GM19372 (cell line): ENCODE results near the gene SLC35F3.
"Not testable (repeated sequence)": the region's sequence is repeated elsewhere in the genome, so short reads cannot be mapped to it uniquely, and the experiment has no call there.

Source experiments
- ATAC-seq: cut with Tn5 transposase; IDR thresholded peaks from one replicate; pipeline ENCODE4 v1.9.1; 2021; ENCODE audit warnings: mild to moderate bottlenecking, low read depth, moderate library complexity; ENCODE audit not compliant: unreplicated experiment

The SLC35F3 gene

DNA sequence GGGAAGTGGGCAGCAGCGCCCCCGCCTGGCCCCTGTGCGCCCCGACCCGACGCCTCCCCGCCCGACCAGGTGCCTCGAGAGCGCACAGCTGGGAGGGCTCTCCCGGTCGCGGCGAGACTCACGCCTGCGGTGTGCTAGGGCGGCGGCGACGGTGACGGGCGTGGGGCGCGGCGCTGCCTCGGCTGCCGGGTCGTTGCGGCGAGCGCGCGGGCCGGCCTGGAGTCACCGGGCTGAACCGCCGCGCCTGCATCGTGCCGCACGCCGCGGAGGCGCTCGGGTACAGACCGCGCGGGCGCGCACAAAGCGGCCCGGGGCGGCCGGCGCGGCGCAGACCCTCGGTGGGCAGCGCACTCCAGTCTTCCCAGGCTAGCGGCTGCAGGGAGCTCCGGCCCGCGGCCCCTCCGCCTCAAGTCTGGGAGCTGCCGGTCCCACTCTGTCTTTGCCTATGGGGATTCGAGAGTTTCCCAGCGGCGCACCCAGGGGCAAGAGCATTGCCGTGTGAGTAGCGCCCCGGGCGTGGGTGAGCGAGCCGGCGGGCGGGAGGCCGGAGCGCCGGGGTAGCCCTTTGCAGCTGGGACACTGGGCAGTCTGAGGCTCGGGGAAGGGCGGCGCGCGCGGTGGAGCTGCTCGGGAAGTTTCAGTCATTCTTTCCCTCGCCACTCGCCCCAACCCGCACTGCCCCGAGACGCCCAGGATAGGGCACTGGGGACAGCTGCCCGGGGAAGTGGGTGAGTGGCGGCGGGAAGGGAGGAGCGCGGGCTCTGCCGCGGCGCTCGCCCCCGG, at the start of gene SLC35F3:
TSS of gene SLC35F3 (plus strand) at position 44 of the 783 bp plus-strand sequence.
- ATAC-seq = no peak

- no peak for ATAC-seq
These were observed 45.0 kb upstream of the SLC35F3 start for GRCh38 chr1:233859446-233859845.

DNA sequence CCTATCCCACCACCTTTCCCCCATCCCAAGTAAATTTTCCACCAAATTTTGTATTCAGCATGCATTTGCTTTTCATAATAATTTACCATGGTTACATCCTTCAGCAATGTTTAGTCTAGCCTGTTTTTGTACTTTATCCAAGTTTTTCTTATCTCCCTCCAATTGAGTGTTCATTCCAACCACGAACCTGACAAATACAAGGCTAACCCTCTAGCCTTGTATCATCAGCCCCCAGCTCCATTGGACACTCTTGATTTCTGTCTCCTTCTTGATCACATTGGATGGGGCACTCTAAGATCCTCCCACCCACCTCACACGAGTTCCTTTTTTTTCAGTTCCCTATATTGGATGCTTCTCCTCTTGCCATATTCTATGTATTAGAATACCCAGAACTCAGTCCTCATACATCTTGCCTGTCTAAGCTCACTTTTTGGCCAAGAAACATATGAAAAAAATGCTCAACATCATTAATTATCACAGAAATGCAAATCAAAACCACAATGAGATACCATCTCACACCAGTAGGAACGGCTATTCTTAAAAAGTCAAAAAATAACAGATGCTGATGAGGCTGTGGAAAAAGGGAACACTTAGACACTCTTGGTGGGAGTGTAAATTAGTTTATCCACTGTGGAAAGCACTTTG, 40.5 kb upstream of the SLC35F3 start:
- no peak for ATAC-seq

DNA sequence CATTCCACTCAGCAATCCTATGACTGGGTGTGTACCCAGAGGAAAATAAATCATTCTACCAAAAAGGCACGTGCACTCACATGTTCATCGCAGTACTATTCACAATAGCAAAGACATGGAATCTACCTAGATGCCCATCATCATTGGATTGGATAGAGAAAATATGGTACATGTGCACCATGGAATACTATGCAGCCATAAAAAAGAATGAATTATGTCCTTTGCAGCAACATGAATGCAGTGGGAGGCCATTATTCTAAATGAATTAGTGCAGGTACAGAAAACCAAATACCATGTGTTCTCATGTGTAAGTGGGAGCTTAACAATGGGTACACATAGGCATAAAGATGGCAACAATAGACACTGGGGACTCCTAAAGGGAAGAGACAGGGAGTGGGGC, 39.9 kb upstream of the SLC35F3 start:
- no peak for ATAC-seq

DNA sequence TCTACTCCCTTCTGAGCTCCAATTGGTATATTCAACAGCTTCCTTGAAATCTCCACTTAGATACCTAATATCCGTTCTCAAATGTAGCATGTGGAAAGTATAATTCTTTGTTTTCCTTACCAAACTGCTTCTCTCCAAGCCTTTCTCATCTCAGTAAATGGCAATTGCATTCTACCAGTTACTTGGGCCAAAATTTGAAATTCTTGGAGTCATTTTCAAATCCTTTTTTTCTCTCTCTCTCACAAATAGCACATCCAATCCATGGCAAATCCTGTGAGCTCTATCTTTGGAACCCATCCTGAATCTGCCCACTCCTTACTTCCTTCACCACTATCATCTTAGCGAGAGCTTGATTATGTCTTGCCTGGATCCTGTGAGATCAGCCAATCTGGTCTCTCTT, 39.3 kb upstream of the SLC35F3 start:
- no peak for ATAC-seq

DNA sequence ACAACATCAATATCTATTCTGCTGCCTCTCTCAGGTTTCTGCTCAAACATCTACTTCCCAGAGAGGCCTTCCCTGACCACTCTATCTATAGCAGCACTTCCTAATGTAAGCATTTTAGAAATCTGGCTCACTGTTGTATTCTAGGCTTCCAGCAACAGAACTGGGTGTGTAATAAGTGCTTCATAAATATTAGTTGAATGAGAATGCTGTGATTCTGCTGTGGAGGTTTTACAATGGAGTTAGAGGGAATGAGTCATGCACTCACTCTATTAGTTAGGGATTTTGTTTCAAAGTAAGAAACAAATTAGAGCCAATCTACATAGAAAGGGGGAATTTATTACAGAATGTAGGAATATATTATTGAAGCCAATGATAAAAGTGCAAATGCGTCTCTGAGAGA, 38.6 kb upstream of the SLC35F3 start:
- no peak for ATAC-seq

DNA sequence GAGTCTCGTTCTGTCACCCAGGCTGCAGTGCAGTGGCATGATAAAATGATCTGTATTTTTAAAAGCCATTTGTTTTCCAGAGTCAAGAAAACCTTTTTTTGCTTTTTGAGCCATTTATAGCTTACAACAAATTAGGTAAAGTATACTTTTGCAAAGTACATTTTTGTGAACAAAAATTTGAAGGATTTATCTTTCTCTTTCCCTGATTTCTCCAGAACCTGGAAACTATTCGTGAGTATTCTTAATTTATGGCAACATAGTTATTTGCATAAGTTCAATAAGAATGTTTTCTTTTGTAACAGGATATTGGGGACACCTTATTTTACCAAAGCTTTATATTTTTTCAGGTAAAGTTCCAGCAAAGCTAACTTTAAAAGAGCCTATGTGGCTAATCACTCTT, 37.4 kb upstream of the SLC35F3 start:
- no peak for ATAC-seq

DNA sequence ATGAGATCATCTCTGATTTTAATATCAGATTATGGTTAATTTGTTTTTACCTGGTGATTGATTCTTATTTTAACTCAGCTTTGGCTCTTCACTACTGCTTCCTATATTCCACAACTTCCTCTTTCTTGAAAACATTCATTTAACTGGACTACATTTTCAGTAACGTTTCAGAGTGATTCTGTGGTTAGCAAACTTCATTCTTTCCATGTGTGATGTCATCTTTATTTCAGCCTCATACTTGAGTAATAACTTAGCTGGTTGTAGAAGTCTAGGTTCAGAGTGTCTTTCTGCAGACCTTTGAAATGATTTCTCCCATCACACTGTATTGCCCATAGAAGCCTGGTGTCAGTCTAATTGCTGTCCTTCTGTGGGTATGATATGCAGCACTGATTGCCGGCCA, 36.0 kb upstream of the SLC35F3 start:
- no peak for ATAC-seq

DNA sequence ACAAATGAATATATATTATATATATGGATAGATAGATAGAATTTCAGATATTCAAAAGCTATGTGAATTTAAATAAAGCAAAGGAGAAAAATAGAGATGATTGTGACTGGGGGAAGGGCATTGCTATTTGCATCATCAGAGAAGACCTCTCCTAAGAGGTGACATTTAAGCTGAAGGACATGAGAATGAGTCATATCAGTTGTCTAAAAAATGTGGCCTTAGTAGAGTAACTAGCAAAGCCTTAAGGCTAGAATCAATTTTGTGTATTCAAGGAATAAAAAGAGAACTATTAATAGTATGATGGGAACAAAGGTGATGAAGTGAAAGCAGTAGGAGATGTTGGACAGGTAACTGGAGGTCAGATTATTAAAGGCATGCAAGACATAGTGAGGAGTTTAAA, 34.8 kb upstream of the SLC35F3 start:
- ATAC-seq = no peak

DNA sequence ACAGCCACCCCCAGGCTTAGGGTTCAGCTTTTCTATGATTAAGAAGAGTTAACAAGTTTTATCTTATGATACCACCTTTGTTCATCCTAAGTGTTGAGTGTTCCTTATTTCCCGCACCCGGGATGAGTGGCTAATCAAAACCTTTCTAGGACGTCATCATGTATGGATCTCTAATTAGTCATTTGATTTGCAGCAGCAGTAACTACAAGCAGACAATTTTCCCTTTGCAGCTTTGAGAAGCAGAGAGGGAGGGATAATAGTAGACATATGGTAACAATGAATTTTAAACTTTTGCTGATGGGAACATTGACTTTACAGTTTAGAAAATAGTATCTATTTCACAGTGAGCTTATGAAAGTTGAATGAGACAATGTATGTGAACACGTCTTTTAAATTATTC, 30.8 kb upstream of the SLC35F3 start:
- no peak for ATAC-seq

DNA sequence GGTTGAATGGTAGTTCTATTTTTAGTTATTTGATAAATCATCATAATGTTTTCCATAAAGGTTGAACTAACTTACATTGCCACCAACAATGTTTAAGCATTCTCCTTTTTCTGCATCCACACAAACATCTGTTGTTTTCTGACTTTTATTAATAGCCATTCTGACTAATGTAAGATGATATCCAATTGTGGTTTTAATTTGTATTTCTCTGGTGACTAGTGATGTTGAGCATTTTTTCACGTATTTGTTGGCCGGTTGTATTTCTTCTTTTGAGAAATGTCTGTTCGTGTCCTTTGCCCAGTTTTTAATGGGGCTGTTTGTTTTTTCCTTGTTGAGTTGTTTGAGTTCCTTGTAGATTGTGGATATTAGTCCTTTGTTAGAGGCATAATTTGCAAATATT, 24.6 kb upstream of the SLC35F3 start:
- ATAC-seq = no peak

- no peak for ATAC-seq
These were observed 20.8 kb upstream of the SLC35F3 start for GRCh38 chr1:233883671-233884070.

GRCh38 chr1:233884461-233885151, 19.9 kb upstream of the SLC35F3 start:
- no peak for ATAC-seq

DNA sequence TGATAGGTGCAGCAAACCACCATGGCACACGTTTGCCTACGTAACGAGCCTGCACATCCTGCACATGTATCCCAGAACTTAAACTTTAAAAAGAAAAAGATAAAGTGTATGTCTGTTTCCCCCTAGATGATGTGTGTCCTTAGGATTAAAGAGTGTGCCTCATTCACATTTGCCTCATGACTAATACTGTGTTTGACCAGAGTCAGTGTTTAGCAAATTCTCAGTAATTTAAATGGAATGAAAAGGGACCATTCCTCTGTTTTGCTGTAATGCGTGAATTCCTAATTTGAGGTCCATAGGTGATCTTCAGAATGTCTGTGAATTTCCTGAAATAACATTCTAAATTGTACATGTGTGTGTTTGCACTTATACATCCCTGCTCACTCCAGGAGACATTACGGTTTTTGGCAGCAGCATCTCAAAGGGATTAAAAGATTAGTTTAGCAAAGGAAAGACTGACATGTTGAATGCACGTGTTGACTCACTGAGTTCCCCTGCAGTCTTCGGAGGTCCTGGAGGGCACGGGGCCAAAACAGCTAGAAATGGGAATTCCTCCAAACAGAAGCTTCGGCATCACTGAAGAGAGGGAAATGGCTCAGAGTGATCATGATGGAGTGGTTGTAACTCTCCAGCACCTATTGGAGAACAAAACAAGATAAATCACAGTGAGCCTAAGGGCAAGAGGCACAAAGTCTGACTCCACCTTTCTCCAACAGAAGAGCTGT, 19.1 kb upstream of the SLC35F3 start:
- no peak for ATAC-seq

GRCh38 chr1:233891151-233891550, 13.3 kb upstream of the SLC35F3 start:
- ATAC-seq = not testable (repeated sequence)

DNA sequence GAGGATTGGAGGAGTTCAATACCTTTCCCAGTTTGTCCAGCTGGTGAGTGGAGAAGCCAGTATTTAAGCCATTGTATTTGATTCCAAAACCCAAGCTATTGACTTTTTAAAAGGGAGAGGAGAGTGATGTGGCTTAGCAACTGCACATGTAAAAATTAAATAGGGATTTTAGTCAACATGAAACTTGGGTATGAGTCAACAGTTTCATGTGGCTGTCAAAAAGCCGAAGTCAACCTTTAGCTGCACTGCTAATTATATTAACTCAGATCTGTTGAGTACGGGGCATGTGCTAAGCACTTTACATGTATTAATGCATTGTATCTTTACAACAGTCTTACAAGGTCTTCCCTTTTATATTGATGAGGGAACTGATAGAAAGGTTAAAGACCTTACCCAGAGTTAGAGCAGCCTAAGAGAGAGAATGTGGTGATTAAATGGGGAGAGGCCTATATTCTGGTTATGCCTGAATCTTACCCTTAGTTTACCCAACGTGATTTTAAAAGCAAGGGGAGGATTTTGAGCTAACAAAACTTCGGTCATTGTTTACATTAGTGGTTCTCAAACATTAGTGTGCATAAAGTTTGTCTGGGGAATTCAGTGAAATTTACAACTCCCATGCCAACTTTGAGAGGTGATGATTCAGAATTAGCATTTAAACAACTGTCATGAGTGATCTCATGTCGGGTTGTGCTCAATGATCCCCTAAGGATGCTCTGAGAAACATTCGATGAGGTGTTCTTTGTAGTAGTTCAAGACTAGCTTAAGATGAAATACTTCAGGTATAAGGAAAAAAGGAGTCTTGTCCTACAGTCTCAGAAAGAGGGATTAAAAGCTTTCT, 6.9 kb upstream of the SLC35F3 start:
- ATAC-seq = peak; percentile 97

DNA sequence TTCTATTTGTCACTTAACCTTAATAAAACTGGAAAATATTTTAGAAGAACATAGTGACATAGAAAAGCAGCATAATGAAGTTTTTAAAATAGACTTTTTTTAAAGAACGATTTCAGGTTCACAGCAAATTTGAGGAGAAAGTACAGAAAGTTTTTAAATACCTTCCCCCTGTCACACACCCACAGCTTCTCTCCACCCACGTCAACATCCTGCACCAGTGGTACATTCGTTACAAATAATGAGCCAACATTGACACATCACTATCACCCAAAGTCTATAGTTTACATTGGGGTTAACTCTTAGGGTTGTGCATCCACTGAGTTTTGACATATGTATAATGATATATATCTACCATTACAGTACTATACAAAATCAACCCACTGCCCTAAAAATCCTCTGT, 3.0 kb upstream of the SLC35F3 start:
- ATAC-seq = no peak

DNA sequence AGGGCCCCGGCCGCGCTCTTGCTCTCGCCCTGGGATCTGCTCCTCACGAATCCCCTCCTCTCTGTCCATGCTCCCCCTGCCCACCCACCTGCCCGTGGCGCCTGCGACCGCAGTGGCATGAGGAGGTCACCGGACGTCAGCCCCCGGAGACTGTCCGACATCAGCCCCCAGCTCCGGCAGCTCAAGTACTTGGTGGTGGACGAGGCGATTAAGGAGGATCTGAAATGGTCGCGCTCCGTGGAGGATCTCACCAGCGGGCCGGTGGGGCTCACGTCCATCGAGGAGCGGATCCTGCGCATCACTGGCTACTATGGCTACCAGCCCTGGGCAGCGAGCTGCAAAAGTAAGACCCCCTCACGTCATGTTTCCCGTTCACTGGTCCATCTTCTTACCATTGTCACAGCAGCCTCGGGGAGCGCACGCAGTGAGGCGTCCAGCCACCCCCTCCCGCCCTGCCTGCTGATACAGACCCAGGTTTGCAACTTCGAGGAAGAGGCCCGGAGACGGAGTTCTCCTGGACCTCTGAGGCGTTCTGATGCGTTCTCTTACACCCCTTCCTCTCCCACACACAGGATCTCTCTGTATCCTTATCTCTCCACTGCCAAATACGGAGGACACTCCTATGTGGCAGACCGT, 1.1 kb downstream of the SLC35F3 start:
- no peak for ATAC-seq

DNA sequence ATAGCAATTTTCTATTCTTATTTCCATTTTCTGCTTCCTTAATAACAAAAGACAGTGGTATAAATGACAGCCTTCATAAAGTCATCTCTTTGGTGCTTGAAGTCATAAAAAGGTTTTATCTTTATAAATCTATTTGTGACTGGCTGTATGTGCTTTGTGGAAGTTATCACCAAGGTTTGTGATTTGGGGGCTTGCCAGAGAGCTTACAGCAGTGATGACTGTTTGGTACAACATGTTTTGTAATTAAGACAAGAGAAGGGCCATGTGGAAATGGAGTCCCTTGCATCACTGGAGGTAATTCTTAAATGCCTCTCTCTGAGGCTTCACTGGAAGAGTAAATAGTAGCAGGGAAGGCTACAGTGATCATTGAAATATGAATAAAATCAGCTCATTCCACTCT, 2.7 kb downstream of the SLC35F3 start:
- no peak for ATAC-seq

- ATAC-seq = no peak
These were observed 3.6 kb downstream of the SLC35F3 start for GRCh38 chr1:233908092-233908491.
